HG02885 (cell line): ENCODE measurements around the gene HLCS.

ENCODE experiments used
- ATAC-seq: cut with Tn5 transposase; IDR thresholded peaks from one replicate; pipeline ENCODE4 v1.9.1; 2021; ENCODE audit warnings: mild to moderate bottlenecking; ENCODE audit not compliant: unreplicated experiment, poor library complexity

Gene HLCS

DNA sequence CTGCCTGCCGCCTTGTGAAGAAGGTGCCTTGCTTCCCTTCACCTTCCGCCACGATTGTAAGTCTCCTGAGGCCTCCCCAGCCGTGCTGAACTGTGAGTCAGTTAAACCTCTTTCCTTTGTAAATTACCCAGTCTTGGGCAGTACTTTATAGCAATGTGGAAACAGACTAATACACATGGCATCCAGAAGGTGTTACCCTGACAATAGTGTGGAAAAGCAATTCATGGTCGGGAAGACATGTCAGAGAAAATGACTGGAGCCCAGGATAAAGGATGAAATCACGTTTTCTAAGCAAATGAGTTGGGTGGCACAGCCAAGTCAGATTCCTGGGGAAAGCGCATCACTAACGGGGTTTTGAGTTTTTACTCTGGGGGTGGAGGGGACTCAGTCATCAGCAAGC lies 76.4 kb downstream of the HLCS start:
- no peak for ATAC-seq

DNA sequence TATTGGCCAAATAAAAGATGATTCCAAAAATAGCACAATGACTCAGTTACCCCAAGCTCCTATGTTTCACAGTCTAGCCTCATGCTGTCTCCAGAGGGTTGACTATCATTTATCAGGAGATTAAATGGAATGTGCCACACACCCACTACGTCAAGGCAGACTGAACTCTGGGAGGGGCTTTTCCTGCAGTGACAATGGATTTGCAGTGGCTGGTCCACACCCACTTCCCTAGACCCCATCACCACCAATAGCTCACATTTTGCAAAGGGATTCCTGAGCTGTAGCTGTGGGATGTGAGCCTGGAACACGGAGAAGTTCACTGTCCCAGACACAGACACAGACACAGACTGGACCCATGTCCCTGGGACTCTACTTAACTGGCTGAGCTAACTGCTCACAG lies 77.1 kb downstream of the HLCS start:
- no peak for ATAC-seq

DNA sequence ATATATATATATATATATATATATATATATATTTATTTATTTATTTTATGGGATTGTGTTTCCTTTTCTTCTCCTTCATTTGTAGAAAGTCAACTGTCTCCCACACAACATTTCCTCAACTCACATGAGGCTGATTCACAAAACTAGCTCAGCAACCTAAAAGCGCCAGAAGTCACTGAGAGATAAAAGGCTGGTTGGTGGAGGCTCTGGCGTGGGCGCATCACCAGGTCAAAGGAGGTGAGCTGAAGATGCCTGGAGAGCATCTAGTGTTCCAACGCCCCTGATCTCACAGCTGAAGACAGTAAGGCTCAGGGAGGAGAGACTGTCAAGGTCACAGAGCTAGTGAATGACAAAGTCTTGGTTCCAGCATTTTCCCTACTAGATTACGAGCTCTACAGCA lies 78.0 kb downstream of the HLCS start:
- ATAC-seq, result no peak

DNA sequence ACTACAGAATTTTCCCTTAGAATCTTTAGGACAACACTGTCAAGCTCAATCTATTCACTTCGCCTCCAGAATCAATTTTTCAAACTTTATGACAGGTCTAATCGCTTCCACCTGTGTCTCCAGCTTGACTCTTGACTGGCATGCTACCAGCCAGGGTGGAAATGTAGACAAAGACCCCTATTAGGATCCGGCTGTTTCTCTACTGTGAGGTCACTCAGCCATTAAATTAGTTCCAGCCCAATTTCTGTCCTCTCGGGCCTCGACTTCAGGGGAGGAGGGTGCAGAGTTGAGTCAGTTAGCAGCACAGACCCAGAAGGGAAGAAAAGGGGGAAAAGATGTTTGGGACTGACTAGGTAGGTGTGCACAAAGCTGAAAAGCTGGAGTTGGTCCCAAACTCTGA lies 78.5 kb downstream of the HLCS start:
- ATAC-seq, result no peak

DNA sequence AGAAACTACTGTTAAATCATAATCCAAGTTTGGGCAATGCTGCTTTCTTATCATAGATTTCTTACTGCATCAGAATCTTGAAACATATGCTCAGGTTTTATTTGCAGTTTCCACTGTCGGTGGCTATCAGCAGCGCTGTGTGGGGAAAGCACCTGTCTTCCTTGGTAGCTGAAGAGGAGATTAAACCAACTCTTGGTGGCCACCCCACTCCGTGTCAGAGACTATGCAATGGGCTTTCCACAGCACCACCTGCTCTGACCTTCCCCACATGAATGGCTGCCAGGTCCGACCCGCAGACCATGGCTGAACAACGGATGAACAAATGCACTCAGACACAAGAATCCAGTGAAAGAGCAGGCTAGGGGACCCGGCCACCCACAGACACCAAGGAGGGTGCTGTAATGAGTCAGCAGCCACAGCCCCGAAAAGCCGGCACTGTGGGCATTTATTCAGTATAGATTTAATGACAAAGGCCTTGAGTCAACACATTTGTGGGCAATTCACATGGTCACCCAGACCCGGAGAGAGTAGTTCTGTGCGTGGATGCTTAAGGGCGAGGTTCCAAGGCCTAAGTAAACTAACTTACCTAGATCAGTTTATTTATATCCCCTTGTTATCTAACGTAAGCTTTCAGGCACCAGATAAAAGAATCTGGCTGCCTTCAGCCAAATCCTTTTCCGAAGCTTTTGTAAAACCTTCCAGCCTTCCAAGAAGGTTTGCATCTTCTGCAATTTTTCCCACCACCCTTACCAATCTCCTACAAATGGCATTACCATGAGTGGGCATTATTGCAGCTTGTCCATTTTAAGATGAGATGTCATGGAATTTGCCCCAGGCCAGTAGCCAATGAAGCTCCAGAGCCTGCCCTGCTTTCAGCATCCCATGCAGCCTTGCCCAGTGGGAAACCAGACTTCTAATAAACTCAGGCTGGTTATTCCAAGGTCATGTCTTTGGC lies 82.7 kb downstream of the HLCS start:
- no peak for ATAC-seq

DNA sequence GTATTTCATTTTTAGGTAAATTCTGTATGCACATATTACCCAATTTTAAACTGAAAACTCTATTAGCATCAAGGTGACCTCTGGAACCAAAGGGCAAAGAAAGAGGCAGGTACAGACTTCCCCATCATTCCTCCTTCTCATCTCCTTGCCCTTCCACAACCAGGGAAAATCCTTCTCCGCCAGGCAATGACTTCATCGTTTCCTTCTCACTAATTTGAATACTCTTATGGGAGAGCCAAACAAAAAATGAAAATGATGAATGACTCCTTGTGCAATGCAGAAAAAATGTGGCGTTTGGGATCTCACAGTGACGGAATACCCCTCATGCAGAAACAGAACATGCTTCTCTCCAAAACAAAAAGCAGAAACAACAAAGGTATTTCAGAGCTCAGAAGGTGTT lies 83.7 kb downstream of the HLCS start:
- ATAC-seq, result no peak

DNA sequence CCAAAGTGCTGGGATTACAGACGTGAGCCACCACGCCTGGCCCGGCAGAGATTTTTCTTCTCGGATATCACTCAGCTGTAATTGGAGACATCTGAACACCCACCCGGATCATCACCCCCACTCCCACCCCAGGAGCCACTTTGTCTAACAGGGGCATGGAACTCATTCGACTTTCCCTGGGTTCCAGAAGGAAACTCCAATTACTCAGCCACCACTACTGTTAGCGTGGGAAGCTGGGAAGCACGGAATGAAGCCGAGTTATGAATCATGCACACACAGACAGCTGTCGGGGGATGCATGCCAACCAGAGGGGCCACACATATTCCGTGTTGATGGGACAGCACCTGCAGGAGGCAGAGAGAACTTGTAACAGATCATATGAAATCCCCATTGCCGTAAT lies 85.2 kb downstream of the HLCS start:
- no peak for ATAC-seq

DNA sequence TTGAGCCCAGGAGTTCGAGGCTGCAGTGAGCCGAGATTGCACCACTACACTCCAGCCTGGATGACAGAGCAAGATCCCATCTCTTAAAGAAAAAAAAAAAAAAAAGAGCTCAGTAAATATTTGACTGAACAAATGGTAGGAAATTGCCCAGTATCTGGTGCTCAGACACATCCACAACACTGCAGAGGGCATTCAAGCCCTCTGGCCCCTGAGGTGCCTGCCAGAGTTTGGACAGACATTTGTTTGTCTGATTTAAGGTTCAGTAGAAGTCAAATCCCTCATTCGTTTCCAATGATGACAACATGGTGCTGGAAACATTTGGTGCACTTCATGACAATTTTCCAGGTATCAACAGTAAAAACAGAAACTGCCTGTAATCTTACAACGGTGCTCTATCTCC lies 86.6 kb downstream of the HLCS start:
- ATAC-seq, result no peak

DNA sequence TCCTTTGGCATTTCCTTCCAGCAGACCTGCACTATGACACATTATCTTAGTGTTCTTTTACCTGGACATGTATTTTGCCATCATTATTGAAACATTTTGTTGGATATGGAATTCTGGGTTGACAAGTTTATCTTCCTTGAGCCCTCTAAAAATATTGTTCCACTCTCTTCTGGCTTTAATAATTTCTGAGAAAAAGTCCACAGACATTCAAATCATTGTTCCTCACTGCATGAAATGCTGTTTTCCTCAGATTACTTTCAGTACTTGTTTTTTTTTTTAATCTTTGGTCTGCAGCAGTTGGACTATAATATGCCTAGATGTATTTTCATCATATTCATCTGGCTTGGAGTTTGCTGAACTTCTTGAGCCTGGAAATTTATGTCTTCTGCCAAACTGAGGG lies 88.7 kb downstream of the HLCS start:
- no peak for ATAC-seq

DNA sequence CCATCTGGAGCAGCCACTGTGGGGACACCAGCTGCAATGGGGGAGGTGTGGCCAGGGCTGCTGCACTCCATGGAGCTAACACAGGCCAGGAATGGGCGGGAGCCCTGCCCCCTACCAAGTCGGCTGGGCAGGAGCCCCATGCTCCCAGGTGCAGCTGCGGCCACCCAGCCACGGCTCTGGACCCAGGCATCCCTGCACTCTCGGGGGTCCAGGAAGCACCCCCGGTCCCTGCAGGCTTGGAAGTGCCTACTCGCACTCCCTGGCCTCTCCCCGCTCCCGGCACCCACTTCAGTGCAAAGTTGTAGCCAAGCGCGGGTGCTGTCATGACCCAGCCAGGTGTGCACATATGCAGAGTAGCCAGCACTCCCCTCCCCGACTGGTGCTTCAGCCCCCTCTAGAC lies 91.8 kb downstream of the HLCS start:
- ATAC-seq, result no peak

DNA sequence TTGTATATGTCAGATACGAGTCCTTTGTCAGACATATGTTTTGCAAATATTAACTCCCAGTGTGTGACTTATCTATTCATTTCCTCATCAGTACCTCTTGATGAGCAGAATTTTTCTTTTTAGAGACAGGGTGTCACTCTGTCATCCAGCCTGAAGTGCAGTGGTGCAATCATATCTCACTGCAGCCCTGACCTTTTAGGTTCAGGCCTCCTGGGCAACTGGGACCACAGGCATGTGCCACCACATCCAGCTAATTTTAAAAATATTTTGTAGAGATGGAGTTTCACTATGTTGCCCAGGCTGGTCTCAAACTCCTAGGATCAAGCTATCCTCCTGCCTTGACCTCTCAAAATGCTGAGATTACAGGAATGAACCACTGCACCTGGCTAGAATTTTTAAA lies 93.0 kb downstream of the HLCS start:
- ATAC-seq, result no peak

DNA sequence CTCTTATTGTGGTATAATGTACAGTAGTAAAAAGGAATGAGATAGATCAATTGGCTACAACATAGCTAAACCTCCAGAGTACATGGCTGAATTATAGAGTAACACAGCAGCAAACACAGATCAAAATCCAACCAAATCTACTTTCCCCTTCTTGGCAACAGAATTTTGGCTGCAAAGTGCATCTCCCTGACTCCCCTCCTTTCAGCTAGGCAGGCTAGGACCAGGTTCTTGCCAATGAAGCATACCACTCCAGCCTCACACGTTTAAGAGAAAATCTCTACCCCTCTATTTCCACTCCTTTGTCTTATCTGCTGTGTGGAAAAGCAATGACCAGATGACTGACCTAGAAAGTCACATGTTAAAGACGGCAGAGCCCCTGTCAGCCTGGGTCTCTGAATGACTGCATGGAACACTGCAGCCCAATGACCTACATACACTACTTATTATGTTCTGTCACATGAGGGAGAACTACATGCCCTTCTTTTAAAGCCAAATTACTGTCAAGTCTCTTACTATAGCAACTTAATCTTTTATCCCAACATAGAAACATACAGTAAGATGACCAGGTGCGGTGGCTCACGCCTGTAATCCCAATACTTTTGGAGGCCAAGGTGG lies 99.1 kb downstream of the HLCS start:
- no peak for ATAC-seq

DNA sequence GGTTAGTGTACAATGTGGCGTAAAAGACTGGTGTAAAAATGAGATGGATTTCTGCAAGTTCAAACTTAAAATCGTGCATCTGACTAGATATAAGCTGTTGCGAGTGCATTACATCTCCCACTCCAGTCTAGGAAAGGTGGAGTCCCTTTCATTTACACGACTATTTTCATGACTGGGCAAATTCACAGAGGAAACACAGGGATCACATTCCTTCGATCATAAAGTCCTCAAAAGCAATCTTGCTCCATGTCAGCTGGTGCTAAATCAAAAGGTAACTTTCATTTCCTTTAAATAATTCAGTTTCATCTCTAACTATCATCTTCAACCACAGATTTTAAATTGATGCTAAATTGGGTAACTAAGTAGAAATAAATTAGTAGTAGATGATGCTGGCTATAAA lies 100.0 kb downstream of the HLCS start:
- no peak for ATAC-seq

DNA sequence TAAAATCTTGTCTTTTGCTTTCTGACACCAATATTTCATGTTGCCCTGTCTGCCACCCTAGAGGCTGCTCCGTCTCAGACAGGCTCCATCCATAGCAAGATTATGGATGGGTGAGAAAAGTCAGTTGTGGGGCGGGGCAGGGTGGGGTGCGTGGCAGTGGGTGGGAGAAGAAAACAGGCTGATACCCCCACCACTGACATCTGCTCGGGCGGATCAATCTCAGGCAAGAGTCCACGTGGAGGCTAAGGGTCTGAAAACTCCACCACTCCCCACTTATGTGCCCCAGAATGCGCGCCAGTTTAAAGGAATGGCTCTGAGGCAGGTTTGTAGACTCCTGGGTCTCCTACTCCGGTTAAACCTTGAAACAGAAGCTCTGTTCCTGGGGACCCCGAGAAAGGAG lies 101.5 kb downstream of the HLCS start:
- no peak for ATAC-seq

DNA sequence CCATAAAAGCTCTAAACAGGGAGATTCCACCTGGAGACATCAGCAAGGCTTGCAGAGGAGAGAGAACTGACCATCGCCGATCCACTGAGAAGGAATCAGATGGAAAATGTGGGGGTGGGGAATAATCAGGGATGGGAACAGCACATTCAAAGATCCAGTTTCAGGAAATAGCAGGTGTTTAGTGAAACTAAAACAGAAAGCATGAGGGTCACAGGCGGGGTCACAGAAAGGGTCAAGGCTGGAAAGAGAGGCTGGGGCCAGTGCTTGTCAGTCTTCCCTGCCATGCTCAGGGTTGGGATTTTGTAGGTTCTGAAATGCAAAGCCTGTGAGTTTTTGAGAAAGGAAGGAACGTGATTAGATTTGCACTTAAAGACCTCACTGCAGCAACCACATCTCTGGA lies 103.2 kb downstream of the HLCS start:
- ATAC-seq, result no peak

DNA sequence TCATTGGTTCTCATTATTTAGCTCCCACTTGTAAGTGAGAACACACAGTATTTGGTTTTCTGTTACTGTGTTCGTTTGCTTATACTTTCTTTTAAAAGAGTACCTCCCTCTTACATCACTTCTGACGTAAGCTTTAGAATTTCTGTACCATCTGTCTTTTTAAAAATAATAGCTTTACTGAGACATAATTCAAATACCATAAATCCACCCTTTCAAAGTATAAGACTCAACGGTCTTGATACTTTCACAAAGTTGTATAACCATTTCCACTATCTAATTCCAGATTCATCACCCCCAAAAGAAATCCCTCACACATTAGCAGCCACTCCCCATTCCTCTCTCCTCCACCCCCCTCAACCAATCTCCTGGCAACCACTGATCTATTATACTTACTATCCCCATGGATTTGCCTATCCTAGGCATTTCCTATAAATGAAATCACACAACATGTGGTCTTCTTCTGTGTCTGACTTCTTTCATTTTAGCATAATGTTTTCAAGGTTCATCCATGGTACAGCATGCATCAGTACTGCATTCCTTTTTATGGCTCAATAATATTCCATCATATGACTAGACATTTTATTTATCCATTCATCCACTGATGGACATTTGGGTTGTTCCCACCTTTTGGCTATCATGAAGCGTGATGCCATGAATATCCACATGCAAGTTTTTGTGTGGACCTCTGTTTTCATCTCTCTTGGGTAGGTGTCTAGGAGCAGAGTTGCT lies 104.7 kb downstream of the HLCS start:
- ATAC-seq, result no peak

DNA sequence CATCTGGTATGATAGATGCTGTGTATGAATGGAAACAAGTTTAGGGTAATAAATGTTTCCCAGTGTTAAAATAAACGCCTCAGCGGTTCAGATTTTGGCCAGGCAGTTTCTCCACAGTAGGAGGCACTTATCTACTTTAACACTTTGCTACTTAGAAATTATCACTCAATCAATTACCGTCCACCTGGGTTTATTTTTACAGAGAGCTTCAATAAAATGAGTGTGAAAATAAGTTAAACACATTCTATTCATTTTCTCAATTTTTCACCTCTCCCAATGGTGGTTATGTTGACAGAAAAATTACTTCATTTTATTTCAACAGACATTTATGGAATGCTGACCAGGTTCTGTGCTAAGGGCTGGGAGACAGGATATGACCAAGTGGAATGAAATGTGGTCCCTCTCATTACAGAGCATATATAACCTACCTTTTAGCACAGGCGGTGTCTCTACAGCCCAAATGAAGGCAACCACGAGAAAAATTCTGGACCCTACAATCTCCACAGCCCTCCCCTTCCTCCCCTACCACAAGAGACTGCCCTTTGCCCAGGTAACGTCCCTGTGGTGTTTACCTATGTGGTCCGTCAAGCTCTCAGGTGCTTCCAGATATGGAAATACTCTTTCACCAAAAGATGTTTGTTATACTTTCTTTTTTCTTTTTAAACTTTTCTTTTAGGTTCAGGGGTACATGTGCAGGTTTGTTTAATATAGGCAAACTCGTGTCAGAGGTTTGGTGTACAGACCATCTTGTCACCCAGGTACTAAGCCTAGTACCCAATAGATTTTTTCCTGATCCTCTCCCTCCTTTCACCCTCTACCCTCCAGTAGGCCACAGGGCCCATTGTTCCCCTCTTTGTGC lies 105.5 kb downstream of the HLCS start:
- no peak for ATAC-seq

DNA sequence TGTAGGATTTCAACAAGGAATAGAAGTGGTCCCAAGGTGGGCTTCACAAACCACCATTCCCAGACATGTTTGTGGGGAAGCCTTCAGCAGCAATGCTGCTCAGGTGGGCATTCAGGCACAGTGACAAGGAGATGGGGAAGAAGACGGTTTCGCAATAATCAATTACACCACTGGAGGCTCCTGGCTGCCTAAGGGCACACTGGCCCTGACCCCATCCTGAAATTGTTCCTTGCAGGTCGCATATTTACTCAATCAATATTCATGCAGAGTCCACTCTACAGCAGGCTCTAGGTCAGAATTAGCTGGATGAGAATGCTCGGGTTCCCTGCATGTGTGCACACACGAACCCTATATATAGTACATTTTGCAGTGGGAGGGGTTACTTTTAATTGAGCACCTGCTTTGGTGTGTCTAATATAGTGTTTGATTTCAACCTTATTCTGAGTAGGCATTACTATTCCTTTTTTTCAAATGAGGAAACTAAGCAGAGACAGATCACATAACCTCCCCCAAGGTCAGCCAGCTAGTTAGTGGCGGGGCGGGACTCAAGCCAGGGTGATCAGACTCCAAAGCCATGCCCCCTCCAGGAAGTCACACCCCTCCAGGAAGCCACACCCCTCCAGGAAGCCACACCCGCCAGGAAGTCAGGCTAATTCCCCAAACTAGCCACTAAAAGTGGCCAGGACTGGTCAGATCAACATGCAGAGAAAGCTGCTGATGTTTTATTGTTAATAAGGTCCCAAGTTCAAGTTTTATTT lies 106.5 kb downstream of the HLCS start:
- peak; percentile 63 for ATAC-seq

DNA sequence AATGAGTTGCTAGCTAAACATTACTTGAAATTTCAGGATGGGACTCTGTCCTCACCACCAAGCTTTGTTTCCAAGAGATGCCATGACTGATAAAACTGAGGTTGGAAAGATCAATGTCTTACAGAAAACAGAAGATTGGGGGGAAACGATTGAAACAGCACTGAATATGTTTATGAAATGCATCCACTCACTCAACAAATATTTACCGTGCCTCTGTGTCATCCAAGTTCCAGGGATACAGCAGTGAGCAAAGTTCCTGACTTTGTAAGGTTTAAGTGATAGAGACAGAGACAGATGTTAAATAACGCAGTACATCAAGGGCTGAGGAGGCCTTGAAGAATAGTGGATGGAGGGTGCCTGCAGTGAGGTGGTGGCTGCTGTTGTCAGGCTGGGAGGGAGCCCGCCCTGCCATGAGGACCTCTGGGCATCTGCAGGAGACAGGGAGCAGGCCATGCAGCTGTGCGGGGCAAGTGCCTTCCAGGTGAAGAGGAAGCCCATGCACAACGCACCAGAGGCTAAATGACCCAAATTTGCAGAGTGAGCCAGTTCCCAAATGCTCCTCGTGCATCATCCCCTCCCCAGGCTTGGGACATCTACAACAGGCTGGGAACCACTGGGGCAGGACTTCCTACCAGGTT lies 108.0 kb downstream of the HLCS start:
- no peak for ATAC-seq
